Hepatocyte (in vitro differentiated cells): ENCODE measurements around the gene NAV2. TPM values are rescaled to one million over a fixed set of nuclear protein-coding genes. Genes with fewer than 3 reads are reported as not detected.
A peak's percentile ranks its signal among the peaks of the same experiment; 100 is the strongest.

ENCODE experiments used
- DNase-seq: peaks from one replicate; pipeline ENCODE4 v3.0.0-alpha.2; 2016; ENCODE audit warnings: low spot score
- H2AFZ ChIP-seq: fragments of 200-600 bp; sonication (generic); 2 replicates; pipeline ENCODE4 v1.6.0; 2016; ENCODE audit warnings: antibody characterized with exemption, mild to moderate bottlenecking
- H3K27ac ChIP-seq: fragments of 200-600 bp; sonication (generic); 2 replicates; pipeline ENCODE4 v1.5.1; 2016; ENCODE audit warnings: mild to moderate bottlenecking
- H3K27me3 ChIP-seq: fragments of 200-600 bp; sonication (generic); 2 replicates; pipeline ENCODE4 v1.6.1; 2016
- H3K36me3 ChIP-seq: fragments of 200-600 bp; sonication (generic); replicated peaks from 2 replicates; pipeline ENCODE4 v1.5.1; 2016; ENCODE audit warnings: low read depth; ENCODE audit not compliant: insufficient read depth
- H3K4me1 ChIP-seq: fragments of 200-600 bp; sonication (generic); 2 replicates; pipeline ENCODE4 v1.5.1; 2016; ENCODE audit warnings: mild to moderate bottlenecking, moderate library complexity; ENCODE audit not compliant: insufficient read depth
- H3K4me2 ChIP-seq: fragments of 200-600 bp; sonication (generic); 2 replicates; pipeline ENCODE4 v1.6.0; 2016
- H3K4me3 ChIP-seq: fragments of 200-600 bp; sonication (generic); 2 replicates; pipeline ENCODE4 v1.5.1; 2016; ENCODE audit warnings: mild to moderate bottlenecking
- H3K79me2 ChIP-seq: fragments of 200-600 bp; sonication (generic); 2 replicates; pipeline ENCODE4 v1.6.0; 2017; ENCODE audit warnings: mild to moderate bottlenecking
- H3K9me2 ChIP-seq: fragments of 200-600 bp; sonication (generic); replicated peaks from 2 replicates; pipeline ENCODE4 v1.6.0; 2017; ENCODE audit warnings: mild to moderate bottlenecking; ENCODE audit not compliant: insufficient read depth
- H3K9me3 ChIP-seq: fragments of 200-600 bp; sonication (generic); 2 replicates; pipeline ENCODE4 v1.5.1; 2016; ENCODE audit warnings: low read depth, mild to moderate bottlenecking
- H4K20me1 ChIP-seq: fragments of 200-600 bp; sonication (generic); 2 replicates; pipeline ENCODE4 v1.6.0; 2016; ENCODE audit warnings: mild to moderate bottlenecking; ENCODE audit not compliant: insufficient read depth, poor library complexity, severe bottlenecking
- CTCF ChIP-seq: fragments of 200-600 bp; sonication (generic); IDR thresholded peaks from 2 replicates; pipeline ENCODE4 v1.5.1; 2016; ENCODE audit warnings: antibody characterized with exemption, mild to moderate bottlenecking; ENCODE audit not compliant: poor library complexity
- EZH2 ChIP-seq: fragments of 200-600 bp; sonication (generic); IDR thresholded peaks from 2 replicates; pipeline ENCODE4 v1.6.1; 2016; ENCODE audit warnings: antibody characterized with exemption, mild to moderate bottlenecking, borderline replicate concordance
- EZH2phosphoT487 ChIP-seq: fragments of 200-600 bp; sonication (generic); IDR thresholded peaks from one replicate; pipeline ENCODE4 v1.6.1; 2018; ENCODE audit warnings: antibody characterized with exemption, mild to moderate bottlenecking, low read depth, moderate library complexity; ENCODE audit not compliant: unreplicated experiment, severe bottlenecking
- WGBS: methylation state at CpG from one replicate; pipeline ENCODE4 v1.1.6; 2016; ENCODE audit warnings: low lambda C conversion rate; ENCODE audit errors: missing lambda C conversion rate; 5-methylcytosine and 5-hydroxymethylcytosine counted together
- polyA plus RNA-seq: library from polyadenylated mRNA; unstranded; fragments of >200 nt; fragmentation: Nextera tagmentation; extraction: Ambion mirVana; gene quantifications from 2 replicates; pipeline ENCODE4 v1.2.1, GENCODE V29; 2016
- total RNA-seq: library from RNA; depleted of rRNA; stranded (reverse); fragments of >200 nt; gene quantifications from 2 replicates; pipeline ENCODE4 v1.2.3, GENCODE V29; 2014

Gene NAV2
- total and polyA plus RNA-seq, 2 experiments from 2014 or later, result 23.7 to 30.8 TPM

- Histone ChIP-seq H3K9me2 (no peaks in the 10 kb centered on the region), H3K36me3 (no peaks in the 10 kb centered on the region), H3K79me2 (no peaks in the 10 kb centered on the region), H3K27me3 (no peaks in the 10 kb centered on the region), H2AFZ (no peak overlapping the region), H3K4me2 (no peak overlapping the region), H3K9me3 (no peaks in the 10 kb centered on the region), H3K27ac (no peak overlapping the region), H3K4me3 (no peak overlapping the region), H3K4me1 (peaks cover 18% of the 10 kb centered on the region), H4K20me1 (no peaks in the 10 kb centered on the region)
- 95% methylated on average over 5 of the region's 5 CpGs for WGBS
- DNase-seq, result no peak
- TF ChIP-seq CTCF (no peak), EZH2phosphoT487 (no peak), EZH2 (no peak)
These were observed 381.1 kb downstream of the NAV2 start for GRCh38 chr11:20093775-20094174.

GRCh38 chr11:20095189-20095588 lies 382.6 kb downstream of the NAV2 start:
- Histone ChIP-seq H3K9me3 (no peaks in the 10 kb centered on the region), H3K9me2 (no peaks in the 10 kb centered on the region), H3K27ac (no peak overlapping the region), H3K4me1 (peaks cover 11% of the 10 kb centered on the region), H3K27me3 (no peaks in the 10 kb centered on the region), H3K4me3 (no peak overlapping the region), H4K20me1 (no peaks in the 10 kb centered on the region), H3K4me2 (no peak overlapping the region), H2AFZ (no peak overlapping the region), H3K79me2 (no peaks in the 10 kb centered on the region), H3K36me3 (no peaks in the 10 kb centered on the region)
- WGBS, result 97% methylated on average over 4 of the region's 4 CpGs
- no peak for TF ChIP-seq CTCF
- no peak for DNase-seq

- Histone ChIP-seq H3K9me2 (no peaks in the 10 kb centered on the region), H2AFZ (no peak overlapping the region), H3K4me2 (no peak overlapping the region), H3K4me1 (peaks cover 5% of the 10 kb centered on the region), H4K20me1 (no peaks in the 10 kb centered on the region), H3K79me2 (no peaks in the 10 kb centered on the region), H3K9me3 (no peaks in the 10 kb centered on the region), H3K4me3 (no peak overlapping the region), H3K27ac (peak overlapping the region; percentile 73), H3K27me3 (no peaks in the 10 kb centered on the region), H3K36me3 (no peaks in the 10 kb centered on the region)
- TF ChIP-seq EZH2 (no peak), CTCF (no peak), EZH2phosphoT487 (no peak)
- peak; percentile 38 for DNase-seq
- 63% methylated on average over 13 of the region's 13 CpGs for WGBS
These were observed 384.9 kb downstream of the NAV2 start for GRCh38 chr11:20097319-20098221.
